ENCODE data around the gene PLEKHA5. TPM values are rescaled to one million over a fixed set of nuclear protein-coding genes. Genes with fewer than 3 reads are reported as not detected.

Gene PLEKHA5
- 24.9 and 25.5 TPM in 2 replicates for total RNA-seq

DNA sequence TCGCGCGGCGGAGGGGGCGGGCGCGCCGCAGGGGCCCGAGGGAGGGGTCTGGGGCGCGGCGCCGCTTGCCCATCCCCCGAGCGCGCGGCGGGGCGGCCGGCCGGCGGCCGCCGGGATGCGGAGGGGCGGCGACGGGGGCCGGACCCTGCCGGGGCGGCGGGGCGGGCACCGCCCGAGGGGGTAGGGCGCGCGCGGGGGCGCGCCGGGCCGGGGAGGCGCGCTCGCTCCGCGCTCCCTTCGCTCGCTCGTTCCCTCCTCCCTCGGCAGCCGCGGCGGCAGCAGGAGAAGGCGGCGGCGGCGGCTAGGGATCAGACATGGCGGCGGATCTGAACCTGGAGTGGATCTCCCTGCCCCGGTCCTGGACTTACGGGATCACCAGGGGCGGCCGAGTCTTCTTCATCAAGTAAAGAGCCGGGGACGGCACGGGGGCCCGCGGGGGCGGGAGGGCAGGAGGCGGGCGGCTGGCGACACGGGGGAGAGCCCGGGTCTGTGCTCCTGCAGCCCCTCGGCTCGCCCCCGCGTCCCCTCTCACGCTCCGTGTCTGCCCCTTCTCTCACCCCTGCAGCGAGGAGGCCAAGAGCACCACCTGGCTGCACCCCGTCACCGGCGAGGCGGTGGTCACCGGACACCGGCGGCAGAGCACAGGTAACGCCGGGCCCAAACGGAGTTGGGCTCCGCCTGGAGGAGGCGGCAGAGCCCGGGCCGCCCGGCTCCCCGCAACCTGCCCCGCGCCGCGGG lies at the start of gene PLEKHA5:
Gene PLEKHA5 (plus strand): TSS at position 248 of the 738 bp plus-strand sequence. CDS start 67 bp downstream, at position 315.

Small RNA genes lying within 50 kb of the gene (small RNA-seq; reads per million reads assigned to genes)
- not detected for gene AC091805.2
- gene RN7SL67P, result not detected

All from articular chondrocyte of knee joint (primary cell).